Erythroblast (primary cell): ENCODE results near the gene S100A3.

Experiments
- DNase-seq, 2 experiments: peaks; one replicate each; lab custom pipeline; 2025; lab: John Stamatoyannopoulos, UW
- GATA1 ChIP-seq: IDR thresholded peaks from 2 replicates; pipeline ENCODE4 v1.6.1; 2011; ENCODE audit warnings: low read depth, mild to moderate bottlenecking, control low read depth, low read length, moderate library complexity
- POLR2A ChIP-seq: IDR thresholded peaks from 2 replicates; pipeline ENCODE4 v1.6.1; 2011; ENCODE audit warnings: mild to moderate bottlenecking, low read length

The S100A3 gene

DNA sequence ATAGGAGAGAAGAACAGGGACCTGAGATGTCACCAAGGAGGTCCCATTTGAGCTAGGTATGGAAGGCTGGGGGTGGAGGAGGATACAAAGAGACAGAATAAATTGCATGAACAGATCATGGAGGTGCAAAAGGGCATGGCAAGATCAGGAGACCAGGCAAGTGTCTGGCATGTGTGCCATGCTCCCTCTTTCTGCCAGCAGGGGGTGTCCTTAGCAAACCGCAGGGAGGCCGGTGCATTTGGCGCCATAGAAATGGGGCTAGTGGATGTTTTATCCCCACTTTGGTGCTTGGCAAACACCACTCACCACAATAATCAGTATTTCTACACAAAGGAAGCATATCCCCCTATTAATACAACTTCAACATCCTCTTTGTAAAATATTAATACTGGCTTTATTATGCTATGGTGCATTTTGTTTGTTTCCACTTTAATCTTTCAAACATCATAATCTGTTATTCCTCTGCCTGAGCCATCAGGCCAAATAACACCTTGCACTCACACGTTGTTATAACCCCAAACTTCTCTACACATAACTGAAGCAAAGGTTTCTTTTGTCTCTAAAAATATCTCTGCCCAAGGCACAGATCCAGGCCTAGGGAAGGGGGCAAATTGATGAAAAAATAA lies 39.2 kb downstream of the S100A3 start:
- no peak for TF ChIP-seq GATA1
- no peak for TF ChIP-seq POLR2A
- DNase-seq: peak; percentile 75 to 82

- TF ChIP-seq GATA1: no peak
- no peak for TF ChIP-seq POLR2A
- DNase-seq: no peak
Measured at GRCh38 chr1:153509036-153509435, 40.0 kb downstream of the S100A3 start.

DNA sequence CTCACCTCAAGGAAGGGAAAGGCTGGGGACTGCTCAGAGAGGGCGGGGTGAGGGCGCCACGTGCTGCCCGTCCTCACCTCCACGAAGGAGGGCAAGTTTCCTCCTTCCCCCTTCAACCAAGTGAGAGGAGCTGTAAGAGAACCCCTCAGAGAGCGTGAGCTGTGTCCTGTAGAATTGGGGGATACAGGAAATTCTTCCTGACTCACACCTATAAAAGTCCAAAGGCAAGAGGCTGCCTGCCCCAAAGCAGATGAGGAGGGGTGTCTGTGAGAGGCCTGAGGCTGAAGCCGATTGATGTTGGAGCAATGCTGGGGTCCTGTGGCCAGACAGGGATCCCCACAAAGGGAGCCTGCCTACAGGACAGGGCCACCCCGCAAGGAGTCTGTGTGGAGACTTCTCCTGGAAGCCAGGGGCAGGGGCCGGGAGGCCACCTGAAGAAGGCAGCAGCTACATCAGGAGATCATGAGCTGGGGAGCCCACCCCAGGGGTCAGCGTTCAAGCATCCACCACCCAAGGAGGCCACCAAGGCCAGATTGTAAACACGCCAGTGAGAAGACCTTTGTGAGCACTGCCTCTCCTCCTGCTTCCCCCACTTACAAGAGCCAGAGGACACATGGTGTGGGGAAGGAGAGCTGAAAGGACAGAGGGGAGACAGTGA lies 41.0 kb downstream of the S100A3 start:
- no peak for DNase-seq
- TF ChIP-seq GATA1: no peak
- TF ChIP-seq POLR2A: no peak

- TF ChIP-seq GATA1 (no peak), POLR2A (no peak)
- DNase-seq: no peak
Measured at GRCh38 chr1:153506831-153507413, 42.1 kb downstream of the S100A3 start.

DNA sequence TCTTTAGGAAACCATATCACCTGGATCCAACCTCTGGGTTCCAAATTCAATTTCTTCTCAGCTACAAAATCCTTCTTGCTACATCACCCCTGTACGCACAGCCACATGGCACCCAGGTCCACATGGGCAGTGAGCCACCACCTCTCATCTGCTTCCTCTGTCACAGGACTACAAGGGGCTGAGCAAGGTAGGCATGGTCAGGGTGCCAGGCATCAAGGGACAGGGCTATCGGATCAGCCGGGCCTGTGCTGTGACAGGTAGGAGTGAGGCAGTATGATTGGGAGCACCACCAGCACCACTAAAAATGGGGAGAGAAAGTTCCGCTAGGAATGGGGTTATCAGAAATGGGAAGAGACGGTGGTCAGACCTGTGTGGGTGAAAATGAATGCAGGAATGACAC lies 42.7 kb downstream of the S100A3 start:
- TF ChIP-seq POLR2A (no peak), GATA1 (no peak)
- DNase-seq: no peak

DNA sequence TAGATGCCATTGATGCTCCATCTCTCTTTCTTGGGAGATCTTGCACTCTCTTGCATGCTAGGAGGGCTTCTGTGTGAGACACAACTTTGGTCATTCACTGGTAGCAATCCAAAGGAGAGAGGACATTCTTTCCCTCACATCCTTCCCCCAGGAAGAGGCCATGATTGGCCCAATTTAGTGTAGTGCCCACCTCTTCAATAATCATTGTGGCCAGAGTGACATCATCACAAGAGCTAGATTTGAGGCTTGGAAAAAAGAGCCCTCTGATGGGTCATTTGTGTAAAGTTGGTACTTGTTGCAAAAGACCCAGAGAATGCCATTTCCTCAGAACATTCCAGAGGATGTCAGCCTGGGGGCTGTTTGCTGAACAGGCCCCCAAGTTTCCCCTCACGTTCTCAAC lies 43.5 kb downstream of the S100A3 start:
- TF ChIP-seq POLR2A (no peak), GATA1 (no peak)
- DNase-seq: no peak

GRCh38 chr1:153503766-153504165 lies 45.3 kb downstream of the S100A3 start:
- TF ChIP-seq GATA1 (no peak), POLR2A (no peak)

GRCh38 chr1:153498746-153499145 lies 50.3 kb downstream of the S100A3 start:
- TF ChIP-seq GATA1 (no peak), POLR2A (no peak)
- no peak for DNase-seq

More at GRCh38 chr1:153503766-153504165, 45.3 kb downstream of the S100A3 start:
- no peak for DNase-seq
